Tibial nerve (tissue), 3 donors: ENCODE data around the gene SLC37A1.

Source experiments
- CTCF ChIP-seq, 5 experiments: fragments of 200-600 bp in 3 of 5; fragments of 450-650 bp in 2 of 5; sonication (generic) in 3 of 5; IDR thresholded peaks; one replicate each; pipeline ENCODE4 v1.5.1; 2016 to 2019; ENCODE audit warnings: antibody characterized with exemption in 5 of 5, mild to moderate bottlenecking in 3 of 5, moderate library complexity in 2 of 5
- POLR2A ChIP-seq, 2 donors: fragments of 450-650 bp; IDR thresholded peaks; one replicate each; pipeline ENCODE4 v1.6.1; 2017; ENCODE audit warnings: antibody characterized with exemption in 2 of 2, mild to moderate bottlenecking in 2 of 2, moderate library complexity in 2 of 2

GRCh38 chr21:42621166-42621818 is 107.6 kb downstream of the SLC37A1 start:
- TF ChIP-seq CTCF (IDR thresholded peaks at IDR 0.05) (no peak), POLR2A (IDR thresholded peaks at IDR 0.05) (peak in 1 of 2 donors; percentile 34)
